Activated CD4-positive, alpha-beta memory T cell treated with anti-CD3 and anti-CD28 coated beads for 36 hours (primary cell): ENCODE measurements around the gene MAS1L. TPM values are rescaled to one million over a fixed set of nuclear protein-coding genes. Genes with fewer than 3 reads are reported as not detected.

Experiments used
- CTCF ChIA-PET: fragments of 350-600 bp; sonication (Branson Sonifier 250); formaldehyde crosslinking; loops from one replicate; lab custom pipeline; 2021; ENCODE audit warnings: antibody characterized with exemption, inconsistent platforms; lab: Charles Lee
- POLR2A ChIA-PET: fragments of 350-600 bp; sonication (Branson Sonifier 250); formaldehyde crosslinking; loops from one replicate; lab custom pipeline; 2021; ENCODE audit warnings: antibody characterized with exemption; lab: Charles Lee
- DNase-seq: peaks from one replicate; pipeline ENCODE4 v3.0.0-alpha.2; 2020
- H3K27ac Mint-ChIP-seq: one replicate; pipeline ENCODE4 v1.8.0; 2021; ENCODE audit warnings: mixed read lengths
- H3K27me3 Mint-ChIP-seq: one replicate; pipeline ENCODE4 v1.8.0; 2021; ENCODE audit warnings: mixed read lengths
- H3K36me3 Mint-ChIP-seq: one replicate; pipeline ENCODE4 v1.8.0; 2021; ENCODE audit warnings: mixed read lengths
- H3K4me1 Mint-ChIP-seq: one replicate; pipeline ENCODE4 v1.8.0; 2021; ENCODE audit warnings: low read depth, mixed read lengths
- H3K4me3 Mint-ChIP-seq: one replicate; pipeline ENCODE4 v1.8.0; 2021; ENCODE audit warnings: mild to moderate bottlenecking, mixed read lengths
- H3K9me3 Mint-ChIP-seq: one replicate; pipeline ENCODE4 v1.8.0; 2021; ENCODE audit warnings: mixed read lengths
- intact Hi-C: fragments of 100-400 bp; cut with micrococcal nuclease; formaldehyde crosslinking; loops from one replicate; pipeline ENCODE4 v1.15.1; 2023
- total RNA-seq, 2 experiments: library from RNA; stranded (reverse); gene quantifications; one replicate each; pipeline ENCODE4 v1.2.3, GENCODE V29; 2021

Gene MAS1L
- total RNA-seq, 2 experiments from 2014 or later, result not detected

DNA sequence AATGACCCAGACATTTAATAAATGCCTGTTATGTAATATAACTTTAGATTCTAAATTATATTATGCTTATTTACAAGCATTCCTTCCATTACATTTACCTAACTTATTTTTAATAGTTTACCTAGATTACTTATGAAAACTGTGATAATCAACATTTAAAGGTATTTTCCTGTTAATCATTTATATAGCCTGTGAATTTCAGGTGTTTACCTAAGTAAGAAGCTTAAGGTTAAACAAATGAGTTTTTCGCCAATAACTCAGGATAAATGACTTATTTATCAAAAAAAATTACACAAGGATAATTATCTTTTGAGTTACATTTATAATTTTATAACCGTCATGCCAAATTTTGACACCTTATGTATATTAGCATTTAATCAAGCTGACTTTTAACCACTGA is 36.3 kb upstream of the MAS1L start:
- intact Hi-C loops, result no loop called here
- Mint-ChIP-seq H3K4me3 (no peak overlapping the region), H3K4me1 (no peaks in the 10 kb centered on the region), H3K36me3 (no peaks in the 10 kb centered on the region), H3K27me3 (peaks cover 35% of the 10 kb centered on the region), H3K27ac (no peak overlapping the region), H3K9me3 (no peaks in the 10 kb centered on the region)
- CTCF ChIA-PET, result no interaction called here
- no peak for DNase-seq
- POLR2A ChIA-PET, result no interaction called here

DNA sequence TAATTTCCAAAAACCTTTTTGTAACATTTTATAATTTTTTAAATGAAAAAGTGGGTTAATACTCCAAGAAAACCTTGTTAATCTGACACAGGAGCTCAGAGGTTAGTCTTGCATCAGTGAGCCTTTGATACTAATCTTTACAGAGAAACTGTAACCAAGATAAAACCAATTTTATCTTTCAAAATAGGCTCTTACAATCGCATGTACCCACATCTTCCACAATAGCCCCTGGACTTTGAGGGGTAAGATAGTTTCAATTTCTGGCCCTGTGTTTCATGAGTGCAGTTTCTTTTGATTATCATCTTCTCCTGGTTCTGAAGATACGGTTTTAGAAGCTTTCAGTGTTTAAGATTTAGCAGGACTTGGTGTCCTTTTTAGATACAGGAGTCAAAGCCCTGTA is 34.5 kb upstream of the MAS1L start:
- H3K36me3 Mint-ChIP-seq, result no peaks in the 10 kb centered on the region
- no peak for DNase-seq
- POLR2A ChIA-PET, result no interaction called here
- no peaks in the 10 kb centered on the region for H3K4me1 Mint-ChIP-seq
- CTCF ChIA-PET, result no interaction called here
- peaks cover 32% of the 10 kb centered on the region for H3K27me3 Mint-ChIP-seq
- intact Hi-C loops, result no loop called here
- no peak overlapping the region for H3K4me3 Mint-ChIP-seq
- no peak overlapping the region for H3K27ac Mint-ChIP-seq
- H3K9me3 Mint-ChIP-seq, result no peaks in the 10 kb centered on the region

DNA sequence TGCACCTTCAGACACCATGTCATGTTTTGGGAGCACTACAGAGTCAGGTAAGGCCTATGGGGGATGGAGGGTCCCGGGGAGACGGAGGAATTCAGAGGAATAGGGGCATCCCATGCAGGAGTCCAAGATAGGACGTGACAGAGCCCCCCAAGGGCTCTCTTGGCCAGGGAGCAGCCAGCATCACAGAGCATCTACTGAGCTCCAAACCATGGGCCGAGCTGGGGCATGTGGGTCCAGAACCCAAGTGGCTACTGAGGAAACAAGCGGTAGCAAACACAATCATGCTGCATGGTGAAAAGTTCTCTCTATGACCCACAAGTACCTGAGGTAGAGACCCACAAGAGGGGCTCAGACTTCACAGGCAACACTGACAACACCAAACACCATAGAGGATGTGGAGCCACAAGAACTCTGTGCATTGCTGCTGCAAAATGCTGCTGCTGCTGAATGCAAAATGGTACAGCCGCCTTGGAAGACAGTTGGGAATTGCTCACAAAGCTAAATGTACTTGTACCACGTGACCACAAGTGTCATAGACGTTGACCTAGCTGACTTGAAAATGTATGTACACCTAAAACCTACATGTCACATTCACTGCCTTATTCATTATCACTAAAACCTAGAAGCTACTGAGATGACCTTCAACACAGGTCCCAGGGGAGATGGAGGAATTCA is 33.4 kb upstream of the MAS1L start:
- H3K27me3 Mint-ChIP-seq, result peaks cover 26% of the 10 kb centered on the region
- peaks cover 5% of the 10 kb centered on the region for H3K4me1 Mint-ChIP-seq
- ChIA-PET CTCF (no interaction called here), POLR2A (no interaction called here)
- intact Hi-C loops, result no loop called here
- H3K36me3 Mint-ChIP-seq, result no peaks in the 10 kb centered on the region
- no peak overlapping the region for H3K4me3 Mint-ChIP-seq
- DNase-seq, result no peak
- no peaks in the 10 kb centered on the region for H3K9me3 Mint-ChIP-seq
- no peak overlapping the region for H3K27ac Mint-ChIP-seq

DNA sequence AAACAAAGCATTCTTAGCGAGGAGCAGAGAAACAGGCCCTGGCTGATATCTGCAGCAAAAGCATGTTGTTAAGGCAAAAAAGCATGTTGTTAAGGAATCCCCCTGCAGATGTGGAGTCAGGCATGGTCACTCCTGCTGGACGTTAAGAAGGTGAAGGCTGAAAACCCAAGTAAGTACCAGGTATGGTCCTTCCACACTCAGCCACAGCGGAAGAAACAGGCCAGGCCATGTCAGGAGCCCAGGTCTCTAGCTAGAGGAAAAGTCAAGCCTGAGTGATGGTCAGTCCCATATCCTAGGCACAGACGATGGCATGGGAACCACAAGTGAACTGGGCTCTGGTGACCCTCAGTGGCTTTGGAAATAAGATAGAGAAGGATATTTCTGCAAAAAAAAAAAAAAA is 32.5 kb upstream of the MAS1L start:
- ChIA-PET POLR2A (no interaction called here), CTCF (no interaction called here)
- H3K4me3 Mint-ChIP-seq, result no peak overlapping the region
- intact Hi-C loops, result no loop called here
- H3K9me3 Mint-ChIP-seq, result no peaks in the 10 kb centered on the region
- H3K4me1 Mint-ChIP-seq, result peaks cover 9% of the 10 kb centered on the region
- no peak overlapping the region for H3K27ac Mint-ChIP-seq
- H3K27me3 Mint-ChIP-seq, result peaks cover 19% of the 10 kb centered on the region
- no peaks in the 10 kb centered on the region for H3K36me3 Mint-ChIP-seq
- DNase-seq, result no peak

DNA sequence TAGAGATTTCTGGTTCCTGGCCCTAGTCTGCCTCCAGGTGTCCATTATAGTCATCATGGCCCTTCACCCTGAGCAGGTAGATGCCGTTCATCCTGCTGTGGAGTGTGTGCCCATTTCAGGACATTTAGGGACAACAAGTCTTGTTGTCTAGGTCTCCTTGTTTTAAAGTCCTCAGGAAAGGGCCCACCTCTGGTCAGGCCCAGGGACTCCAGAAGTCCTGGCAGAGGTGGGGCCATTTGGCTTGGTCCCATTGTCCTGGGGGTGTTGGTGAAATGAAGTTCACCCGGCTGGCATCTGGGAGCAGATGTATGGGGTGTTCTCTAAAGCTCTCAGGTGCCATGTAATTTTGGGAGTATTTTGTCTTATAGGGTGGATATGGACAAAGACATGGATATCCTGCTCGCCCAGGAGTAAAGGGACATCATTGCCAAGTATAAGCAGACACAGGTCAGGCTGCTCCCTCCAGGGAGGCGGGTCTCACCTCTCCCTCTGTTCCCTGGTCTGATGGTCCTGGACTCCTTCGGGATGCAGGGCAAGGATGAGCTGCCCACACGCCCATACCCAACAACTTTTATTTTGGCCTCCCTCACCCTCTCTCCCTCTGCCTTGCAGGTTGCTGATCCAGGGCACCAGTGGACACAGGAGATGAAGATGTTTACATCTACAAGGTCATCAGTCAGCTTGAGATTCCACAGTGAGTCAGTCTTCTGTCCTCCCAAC is 31.7 kb upstream of the MAS1L start:
- CTCF ChIA-PET, result no interaction called here

DNA sequence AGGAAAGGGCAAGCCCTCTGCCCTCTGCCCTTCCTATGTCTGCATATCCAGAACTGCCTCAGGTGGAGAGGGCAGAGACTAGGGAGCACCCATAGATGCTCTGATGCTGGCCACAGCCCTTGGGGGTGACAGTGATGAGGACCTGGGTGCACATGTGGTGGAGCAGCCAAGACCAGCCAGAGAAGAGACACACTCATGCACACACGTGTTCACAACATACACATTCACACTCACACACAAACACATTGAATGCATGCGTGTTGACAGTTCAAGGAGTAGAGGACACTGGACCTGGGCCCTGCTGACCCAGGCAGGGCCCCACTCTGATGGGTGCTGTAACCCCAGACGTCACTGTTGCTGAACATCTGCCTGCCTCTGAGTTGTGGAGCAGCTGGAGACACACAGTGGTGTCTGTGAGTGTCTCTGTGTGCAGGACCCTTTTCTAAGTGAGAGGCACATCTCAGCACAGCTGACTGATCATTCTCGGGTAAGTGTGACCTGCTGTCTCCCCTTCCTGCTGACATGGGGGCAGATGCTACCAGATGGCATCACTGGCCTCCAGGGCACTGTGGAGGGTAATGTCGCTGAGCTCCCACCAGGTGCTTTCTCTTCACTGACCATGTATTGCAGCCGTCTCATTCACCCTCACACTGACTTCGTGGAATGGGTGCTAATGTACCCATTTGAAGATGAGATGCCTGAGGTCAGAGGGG is 30.1 kb upstream of the MAS1L start:
- Mint-ChIP-seq H3K36me3 (no peaks in the 10 kb centered on the region), H3K27me3 (peaks cover 11% of the 10 kb centered on the region), H3K27ac (no peak overlapping the region), H3K4me1 (peaks cover 12% of the 10 kb centered on the region), H3K4me3 (no peak overlapping the region), H3K9me3 (no peaks in the 10 kb centered on the region)
- intact Hi-C loops, result no loop called here
- CTCF ChIA-PET, result no interaction called here
- POLR2A ChIA-PET, result no interaction called here
- no peak for DNase-seq

More for the DNA sequence above, 31.7 kb upstream of the MAS1L start:
- peaks cover 16% of the 10 kb centered on the region for H3K27me3 Mint-ChIP-seq
- H3K4me1 Mint-ChIP-seq, result peaks cover 12% of the 10 kb centered on the region
- no peak overlapping the region for H3K4me3 Mint-ChIP-seq
- no peaks in the 10 kb centered on the region for H3K36me3 Mint-ChIP-seq
- no peak overlapping the region for H3K27ac Mint-ChIP-seq
- H3K9me3 Mint-ChIP-seq, result no peaks in the 10 kb centered on the region
- DNase-seq, result no peak
- intact Hi-C loops, result no loop called here
- POLR2A ChIA-PET, result no interaction called here

DNA sequence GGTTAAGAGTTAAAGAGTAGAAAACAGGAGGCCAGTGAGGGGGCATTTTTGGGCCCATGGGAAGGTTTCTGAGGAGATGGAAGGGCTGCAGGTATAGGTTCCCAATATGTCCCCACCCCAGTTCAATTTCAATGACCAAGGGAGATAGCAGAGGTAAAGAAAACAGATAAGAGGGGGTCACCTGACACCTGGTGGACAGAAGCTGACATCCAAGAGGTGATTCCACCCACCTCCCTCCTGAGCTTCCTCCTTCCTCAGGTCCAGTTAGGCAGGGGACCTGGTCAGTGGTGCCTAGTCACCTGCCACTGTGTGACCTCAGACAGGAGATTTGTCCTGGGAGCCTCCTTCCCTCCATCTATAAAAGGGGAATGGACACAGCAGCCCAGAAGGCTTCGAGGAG is 29.5 kb upstream of the MAS1L start:
- POLR2A ChIA-PET, result no interaction called here
- Mint-ChIP-seq H3K9me3 (no peaks in the 10 kb centered on the region), H3K4me3 (no peak overlapping the region), H3K27me3 (peaks cover 11% of the 10 kb centered on the region), H3K4me1 (peaks cover 12% of the 10 kb centered on the region), H3K27ac (no peak overlapping the region), H3K36me3 (no peaks in the 10 kb centered on the region)
- intact Hi-C loops, result no loop called here
- CTCF ChIA-PET, result no interaction called here
- DNase-seq, result no peak

DNA sequence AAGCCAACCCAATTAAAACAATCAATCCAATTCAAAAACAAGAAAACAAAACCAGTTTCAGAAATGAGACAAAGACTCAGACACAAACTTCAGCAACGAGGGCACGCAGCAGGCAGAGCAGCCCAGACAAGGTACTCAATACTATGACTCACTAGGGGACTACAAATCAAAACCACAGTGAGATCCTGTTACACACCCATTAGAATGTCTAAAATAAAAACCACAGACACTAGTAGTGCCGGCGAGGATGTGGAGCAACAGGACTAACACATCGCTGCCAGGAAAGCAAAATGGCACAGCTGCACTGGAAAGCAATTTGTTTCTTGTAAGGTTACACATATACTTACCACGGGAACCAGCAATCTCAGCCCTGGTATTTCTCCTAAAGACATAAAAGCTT is 28.4 kb upstream of the MAS1L start:
- Mint-ChIP-seq H3K27me3 (peaks cover 11% of the 10 kb centered on the region), H3K9me3 (no peaks in the 10 kb centered on the region), H3K4me3 (no peak overlapping the region), H3K27ac (no peak overlapping the region), H3K36me3 (no peaks in the 10 kb centered on the region), H3K4me1 (peaks cover 12% of the 10 kb centered on the region)
- intact Hi-C loops, result no loop called here
- CTCF ChIA-PET, result interaction anchor here (1.4 kb wide), 1 partner anchor 10 kb away, joined by 4 read pairs; no protein-coding TSS in a partner anchor
- peak; percentile 54 for DNase-seq
- POLR2A ChIA-PET, result no interaction called here

DNA sequence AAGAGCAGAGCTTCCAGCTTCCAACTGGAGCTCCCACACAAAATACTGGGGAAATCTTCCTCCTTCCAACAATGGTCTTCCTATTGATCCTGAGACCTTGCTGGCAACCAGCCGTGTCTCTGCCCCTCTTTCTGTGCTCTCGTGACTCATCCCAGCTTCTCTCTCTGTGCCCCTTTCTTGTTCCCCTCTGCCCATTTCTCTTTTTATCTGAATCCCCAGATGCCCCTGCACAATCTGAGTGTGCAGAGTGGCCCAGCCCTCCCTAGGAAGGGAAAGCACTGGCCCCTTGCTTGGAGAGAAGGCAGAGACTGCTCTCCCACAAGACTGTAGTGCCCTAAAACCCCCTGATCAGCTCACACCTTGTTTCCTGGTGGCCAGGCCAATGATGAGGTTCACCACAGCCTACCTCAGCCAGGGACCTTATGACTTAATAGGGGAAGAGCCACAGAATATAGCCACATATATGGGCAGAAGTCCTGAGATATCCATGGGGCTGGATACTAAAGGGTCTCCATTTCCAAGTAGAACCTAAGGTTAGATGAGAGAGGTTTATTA is 23.1 kb upstream of the MAS1L start:
- H3K4me1 Mint-ChIP-seq, result peaks cover 4% of the 10 kb centered on the region
- H3K27me3 Mint-ChIP-seq, result peaks cover 6% of the 10 kb centered on the region
- H3K9me3 Mint-ChIP-seq, result no peaks in the 10 kb centered on the region
- H3K36me3 Mint-ChIP-seq, result no peaks in the 10 kb centered on the region
- H3K27ac Mint-ChIP-seq, result no peak overlapping the region
- intact Hi-C loops, result no loop called here
- ChIA-PET CTCF (no interaction called here), POLR2A (no interaction called here)
- DNase-seq, result no peak
- H3K4me3 Mint-ChIP-seq, result no peak overlapping the region

DNA sequence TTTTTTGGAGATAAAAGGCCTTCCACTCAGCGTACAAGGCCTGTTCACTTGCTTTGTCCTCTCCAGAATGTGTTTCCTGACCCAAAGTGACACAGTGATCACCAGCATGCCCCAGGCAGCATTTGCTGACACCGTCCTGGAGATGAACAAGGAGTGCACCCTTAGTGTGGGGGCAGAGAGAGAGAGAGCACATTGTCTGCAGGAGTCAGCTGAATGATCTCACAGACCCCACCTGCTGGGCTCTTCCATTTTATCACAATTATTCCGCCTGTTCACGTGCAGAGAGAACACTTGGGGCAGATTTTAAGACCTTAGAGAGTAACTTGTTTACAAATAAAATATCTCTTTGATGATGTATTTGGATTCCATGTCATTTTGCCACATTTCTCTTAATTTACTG is 22.4 kb upstream of the MAS1L start:
- CTCF ChIA-PET, result no interaction called here
- peaks cover 6% of the 10 kb centered on the region for H3K27me3 Mint-ChIP-seq
- H3K9me3 Mint-ChIP-seq, result no peaks in the 10 kb centered on the region
- H3K27ac Mint-ChIP-seq, result no peak overlapping the region
- POLR2A ChIA-PET, result no interaction called here
- intact Hi-C loops, result no loop called here
- H3K4me3 Mint-ChIP-seq, result no peak overlapping the region
- no peaks in the 10 kb centered on the region for H3K36me3 Mint-ChIP-seq
- peaks cover 3% of the 10 kb centered on the region for H3K4me1 Mint-ChIP-seq
- no peak for DNase-seq

DNA sequence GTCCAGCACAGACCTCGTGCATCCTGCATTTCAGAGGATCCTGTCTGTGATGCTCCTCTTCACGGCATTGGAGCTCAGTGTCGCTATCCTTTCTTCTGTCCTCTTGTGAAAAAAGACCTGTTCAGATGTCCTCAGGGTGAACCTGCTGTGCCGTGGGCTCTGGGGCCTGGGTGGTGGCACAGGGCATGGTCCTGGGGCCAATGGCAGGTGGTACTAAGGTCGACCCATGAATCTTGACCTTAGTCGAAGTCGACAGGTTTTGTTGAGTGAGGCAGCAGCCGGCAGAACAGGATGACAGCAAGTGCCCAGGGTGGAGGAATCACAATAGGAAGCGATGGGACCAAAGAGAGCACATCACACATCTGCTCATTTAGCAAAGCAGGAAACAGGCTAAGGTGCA is 22.0 kb upstream of the MAS1L start:
- peaks cover 4% of the 10 kb centered on the region for H3K27me3 Mint-ChIP-seq
- intact Hi-C loops, result no loop called here
- no peak overlapping the region for H3K27ac Mint-ChIP-seq
- no peak for DNase-seq
- ChIA-PET CTCF (no interaction called here), POLR2A (no interaction called here)
- H3K4me1 Mint-ChIP-seq, result no peaks in the 10 kb centered on the region
- no peaks in the 10 kb centered on the region for H3K36me3 Mint-ChIP-seq
- H3K4me3 Mint-ChIP-seq, result no peak overlapping the region
- H3K9me3 Mint-ChIP-seq, result no peaks in the 10 kb centered on the region

DNA sequence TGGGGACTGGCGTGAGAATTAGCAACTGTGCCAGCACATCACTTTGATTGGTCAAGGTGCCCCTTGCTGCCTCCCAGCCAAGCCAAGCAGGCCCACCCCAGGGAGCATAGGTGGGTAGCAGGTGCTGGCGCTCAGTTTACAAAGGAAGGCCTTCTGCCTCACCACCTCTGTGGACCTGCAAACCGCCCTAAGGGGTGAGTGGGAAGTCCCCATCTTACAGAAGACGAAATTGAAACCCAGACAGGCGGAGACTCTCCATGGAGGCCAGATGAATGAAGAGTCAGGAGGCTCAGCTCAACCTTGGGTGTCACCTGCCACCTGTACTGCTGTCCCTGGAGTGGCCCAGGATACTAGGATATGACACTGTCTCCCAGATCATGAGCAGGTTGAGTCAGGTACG is 21.5 kb upstream of the MAS1L start:
- H3K27me3 Mint-ChIP-seq, result peaks cover 4% of the 10 kb centered on the region
- no peak for DNase-seq
- H3K4me1 Mint-ChIP-seq, result no peaks in the 10 kb centered on the region
- no peaks in the 10 kb centered on the region for H3K9me3 Mint-ChIP-seq
- no peaks in the 10 kb centered on the region for H3K36me3 Mint-ChIP-seq
- ChIA-PET CTCF (no interaction called here), POLR2A (no interaction called here)
- no peak overlapping the region for H3K4me3 Mint-ChIP-seq
- intact Hi-C loops, result no loop called here
- no peak overlapping the region for H3K27ac Mint-ChIP-seq
